GM18502 (cell line): Measurements from ENCODE around the gene RIMBP2.

ENCODE experiments used
- ATAC-seq: cut with Tn5 transposase; IDR thresholded peaks from one replicate; pipeline ENCODE4 v1.9.1; 2021; ENCODE audit warnings: mild to moderate bottlenecking; ENCODE audit not compliant: unreplicated experiment, poor library complexity

The RIMBP2 gene

DNA sequence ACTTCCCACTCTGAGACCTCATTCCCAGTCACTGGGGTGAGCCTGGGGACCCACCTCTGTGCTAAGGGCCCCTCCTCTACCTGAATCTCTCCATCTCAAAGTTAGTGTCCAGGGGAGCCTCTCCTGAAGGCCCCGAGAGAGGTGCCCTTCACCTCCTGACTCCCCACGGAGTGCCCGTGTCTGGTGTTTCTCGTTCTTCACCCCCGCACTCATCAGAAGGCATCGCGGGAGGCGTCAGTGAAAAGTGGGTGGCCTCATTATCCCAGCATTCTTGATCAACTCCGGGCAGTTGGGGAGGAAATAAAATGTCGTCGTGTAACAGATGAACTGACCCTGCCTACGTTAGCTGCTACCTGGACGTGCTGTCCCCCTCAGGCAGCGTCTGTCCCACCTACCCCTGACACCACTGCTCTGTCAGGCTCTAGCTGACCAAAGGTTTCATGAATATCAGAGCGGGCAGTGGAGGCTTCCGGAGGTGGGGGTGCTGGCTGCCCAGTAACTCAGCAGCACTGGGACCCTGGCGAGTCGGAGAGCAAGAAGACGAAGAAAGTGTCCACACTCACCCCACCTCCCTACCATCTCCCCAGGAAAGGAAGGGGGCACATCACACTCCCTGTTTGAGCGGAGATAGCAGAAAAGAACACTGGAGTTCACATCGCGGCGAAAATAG, 275.6 kb downstream of the RIMBP2 start:
- ATAC-seq: no peak

DNA sequence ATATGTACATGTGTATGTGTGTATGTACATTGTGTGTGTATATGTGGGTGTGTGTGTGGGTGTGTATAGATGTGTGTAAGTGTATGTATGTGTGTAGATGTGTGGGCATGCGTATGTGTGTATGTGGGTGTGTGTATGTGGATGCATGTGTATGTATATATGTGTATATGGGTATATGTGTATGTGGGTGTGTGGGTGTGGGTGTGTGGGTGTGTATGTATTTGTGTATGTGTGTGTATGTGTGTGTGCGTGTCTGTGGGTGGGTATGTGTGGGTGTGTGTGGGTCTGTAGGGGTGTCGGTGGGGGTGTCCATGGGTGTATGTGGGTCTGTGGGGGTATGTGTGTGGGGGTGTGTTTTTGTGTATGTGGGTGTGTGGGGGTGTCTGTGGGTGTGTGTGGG, 276.8 kb downstream of the RIMBP2 start:
- ATAC-seq: no peak

DNA sequence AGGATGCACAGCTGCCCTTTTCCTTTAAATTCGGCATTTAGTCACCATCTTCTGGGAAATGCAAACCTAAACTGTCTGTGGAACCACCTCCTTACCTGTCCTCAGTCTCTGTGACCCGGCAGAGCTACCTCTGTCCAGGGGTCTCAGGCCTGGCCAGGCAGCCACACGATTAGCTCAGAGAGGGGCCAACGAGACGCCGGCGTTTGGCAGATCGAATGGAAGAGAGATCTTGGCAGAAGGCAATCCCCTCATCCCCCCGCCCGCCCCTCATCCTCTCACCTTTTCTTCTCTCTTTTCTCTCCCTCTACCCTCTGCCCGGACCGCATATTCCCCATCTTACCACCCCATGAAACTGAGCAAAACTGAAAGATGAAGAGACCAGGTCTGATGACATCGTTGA, 277.4 kb downstream of the RIMBP2 start:
- no peak for ATAC-seq

DNA sequence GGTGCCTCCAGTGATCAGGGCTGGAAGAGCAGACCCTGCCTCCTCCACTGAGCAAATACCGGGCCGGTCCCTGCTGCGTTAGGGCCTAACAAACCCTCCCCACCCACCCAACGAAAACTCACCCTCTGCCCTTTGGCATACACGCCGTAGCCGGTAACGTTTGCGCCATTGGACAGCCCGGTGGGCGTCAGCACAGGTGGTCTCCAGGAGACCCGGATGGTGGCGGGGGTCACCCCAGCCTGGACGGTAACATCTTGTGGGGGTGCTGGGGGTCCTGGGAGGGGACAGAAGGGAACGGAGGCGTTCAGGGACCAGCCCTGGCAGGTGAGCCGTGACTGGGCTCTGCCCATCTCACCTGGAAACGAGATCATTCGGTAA, 277.9 kb downstream of the RIMBP2 start:
- ATAC-seq: no peak

DNA sequence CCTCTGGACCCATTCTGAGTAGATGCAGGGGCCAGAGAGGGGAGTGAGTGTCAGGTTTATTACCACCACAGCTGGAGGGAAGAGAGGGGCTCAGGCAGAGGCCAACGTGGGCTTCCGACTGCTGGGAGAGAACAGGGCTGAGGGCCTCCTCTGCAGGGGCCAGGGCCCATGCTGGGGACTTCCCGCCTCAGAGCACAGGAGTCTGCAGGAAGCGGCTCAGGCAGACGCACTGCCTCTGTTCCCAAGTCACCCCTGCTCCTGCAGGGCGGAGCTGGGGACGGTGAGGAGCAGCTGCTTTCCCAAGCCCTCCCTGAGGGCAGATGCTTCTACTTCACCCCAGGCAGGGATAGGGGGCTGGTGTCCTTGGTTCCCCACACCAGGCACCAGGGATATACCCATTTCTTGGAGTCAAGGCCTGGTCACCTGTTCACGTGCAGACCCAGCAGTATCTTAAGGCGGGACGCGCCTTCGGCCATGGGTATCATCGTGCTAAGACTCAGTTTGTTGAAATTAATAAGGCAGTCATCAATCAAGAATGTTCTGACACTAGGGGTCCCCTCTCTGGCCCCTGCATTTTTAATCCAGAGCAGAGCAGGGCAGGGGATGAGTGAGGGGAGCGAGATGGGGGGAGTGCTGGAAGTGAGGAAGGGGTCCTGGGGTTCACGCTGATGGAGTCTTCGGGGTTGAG, 278.4 kb downstream of the RIMBP2 start:
- no peak for ATAC-seq

DNA sequence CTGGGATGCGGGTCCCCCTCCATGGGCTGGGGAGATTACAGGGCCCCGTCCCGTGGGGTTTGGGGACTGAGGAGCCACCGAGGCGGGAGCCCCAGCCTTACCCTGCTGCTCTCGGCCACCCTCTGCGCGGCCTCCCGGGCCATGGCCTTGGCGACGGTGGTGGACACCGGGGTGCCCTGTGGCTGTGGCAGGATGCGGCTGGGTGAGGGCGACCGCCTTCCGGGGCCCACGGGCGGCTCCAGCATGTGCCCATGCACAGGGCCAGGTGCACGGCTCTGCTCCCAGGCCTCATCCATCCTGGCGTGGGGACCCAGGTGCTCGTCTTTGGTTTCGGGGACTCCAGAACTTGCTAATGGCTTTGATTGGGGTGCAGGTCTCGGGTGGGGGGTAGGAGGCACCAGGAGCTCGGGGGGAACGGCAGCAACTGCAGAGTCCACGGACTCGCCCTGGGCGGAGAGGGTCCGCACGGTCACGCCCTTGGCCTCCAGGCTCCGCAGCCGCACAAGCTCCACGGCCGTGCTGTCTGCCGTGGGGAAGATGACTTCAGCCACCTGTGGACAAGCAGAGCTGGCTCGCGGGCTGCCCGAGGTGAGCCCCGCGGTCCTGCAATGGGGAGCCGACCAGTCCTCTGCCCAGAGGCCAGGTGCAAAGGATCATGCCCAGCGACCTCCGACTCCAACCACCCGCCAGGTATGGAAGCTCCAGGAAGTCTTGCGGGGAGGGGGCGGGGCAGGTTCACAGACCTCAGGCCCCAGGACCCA, 279.2 kb downstream of the RIMBP2 start:
- ATAC-seq: no peak

DNA sequence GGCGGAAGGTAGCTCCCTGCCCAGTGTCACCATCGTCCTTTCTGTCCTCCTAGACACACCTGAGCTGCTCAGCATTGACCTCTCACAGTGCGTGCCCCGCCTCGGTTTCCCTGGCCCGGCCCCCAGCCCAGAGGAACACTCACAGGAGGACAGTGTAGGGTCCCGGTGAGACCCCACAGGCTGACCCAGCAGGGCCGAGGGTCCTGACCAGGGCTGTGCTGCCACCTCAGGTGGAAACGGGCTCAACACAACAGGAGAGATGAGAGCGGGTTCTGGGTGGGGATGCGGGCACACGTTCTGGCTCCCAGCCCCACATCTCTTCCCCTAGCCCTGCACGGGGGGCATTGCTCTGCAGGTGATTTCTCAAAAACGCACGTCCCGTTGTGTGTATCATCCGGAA, 280.3 kb downstream of the RIMBP2 start:
- ATAC-seq: no peak

DNA sequence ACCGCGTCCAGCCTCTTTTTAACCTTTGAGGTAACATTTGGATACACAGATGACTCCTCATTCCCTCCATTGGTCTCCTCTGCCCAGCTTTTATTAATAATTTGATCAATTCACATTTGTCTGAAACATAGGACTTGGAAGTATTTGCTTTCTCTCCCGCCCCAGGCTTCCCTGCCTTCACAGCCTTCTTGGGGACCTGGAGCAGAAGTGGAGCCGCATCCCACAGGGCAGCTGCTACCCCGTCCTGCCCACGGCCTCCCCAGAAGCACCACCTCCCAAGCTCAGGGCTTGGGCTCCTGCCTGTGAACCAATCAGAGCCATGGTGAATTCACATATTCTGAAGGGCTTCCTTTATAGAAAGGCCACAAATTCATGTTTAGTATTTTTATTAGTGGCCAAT, 280.8 kb downstream of the RIMBP2 start:
- ATAC-seq: no peak

DNA sequence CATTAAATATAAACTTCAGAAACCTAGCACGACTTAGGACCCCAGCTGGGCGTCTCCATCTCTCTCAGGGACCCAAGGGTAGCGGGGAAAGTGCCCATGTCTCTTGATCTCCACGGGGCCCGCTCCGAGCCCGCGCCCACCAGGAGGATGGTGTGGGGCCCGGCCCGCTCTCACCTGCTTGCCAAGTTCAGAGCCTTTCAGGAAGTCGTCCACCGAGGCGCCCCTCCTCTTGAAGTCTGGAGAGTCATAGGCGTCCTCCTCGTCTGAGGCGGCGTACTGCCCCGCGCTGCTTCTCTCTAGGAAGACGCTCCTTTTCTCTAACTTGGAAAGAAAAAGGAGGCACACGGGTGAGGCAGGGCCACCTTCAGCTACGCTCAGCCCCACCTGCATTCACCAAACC, 281.5 kb downstream of the RIMBP2 start:
- ATAC-seq: no peak

DNA sequence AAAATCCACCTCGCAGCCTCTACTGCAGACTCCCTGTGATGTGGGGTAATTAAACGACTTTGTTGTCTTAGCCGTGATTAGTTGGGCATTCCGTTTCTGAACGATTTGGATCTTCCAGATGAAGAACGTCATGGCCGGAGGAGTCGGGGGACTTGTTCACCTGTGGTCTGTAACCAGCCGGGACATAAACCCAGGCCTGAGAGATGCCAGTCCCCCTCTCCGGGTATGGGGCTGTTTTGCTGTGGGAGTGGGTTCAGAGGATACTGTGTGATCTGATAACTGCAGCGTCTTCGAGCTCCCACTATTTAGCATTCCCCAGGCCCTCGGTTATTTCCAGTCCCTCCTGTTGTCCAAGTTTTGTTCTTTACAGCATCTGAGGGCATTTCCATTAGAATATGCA, 282.3 kb downstream of the RIMBP2 start:
- no peak for ATAC-seq

DNA sequence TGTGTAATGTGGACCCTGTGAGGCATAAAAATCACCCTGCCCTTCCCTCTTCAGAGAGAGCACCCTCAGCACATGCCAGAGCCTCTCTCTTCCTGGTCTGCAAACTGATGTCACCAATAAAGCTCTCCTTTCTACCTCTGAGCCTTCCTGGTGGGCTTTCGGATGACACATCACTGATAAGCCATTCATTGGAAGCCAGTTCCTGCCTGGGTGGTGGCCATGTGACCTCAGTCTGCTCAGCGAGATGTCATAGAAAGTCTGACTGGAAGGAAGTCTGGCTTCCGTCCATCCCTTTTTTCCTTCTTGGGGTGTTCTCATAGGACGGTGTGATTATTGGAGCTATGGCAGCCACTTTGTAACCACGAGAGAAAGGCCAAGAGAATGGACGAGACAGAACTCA, 282.7 kb downstream of the RIMBP2 start:
- ATAC-seq: no peak

DNA sequence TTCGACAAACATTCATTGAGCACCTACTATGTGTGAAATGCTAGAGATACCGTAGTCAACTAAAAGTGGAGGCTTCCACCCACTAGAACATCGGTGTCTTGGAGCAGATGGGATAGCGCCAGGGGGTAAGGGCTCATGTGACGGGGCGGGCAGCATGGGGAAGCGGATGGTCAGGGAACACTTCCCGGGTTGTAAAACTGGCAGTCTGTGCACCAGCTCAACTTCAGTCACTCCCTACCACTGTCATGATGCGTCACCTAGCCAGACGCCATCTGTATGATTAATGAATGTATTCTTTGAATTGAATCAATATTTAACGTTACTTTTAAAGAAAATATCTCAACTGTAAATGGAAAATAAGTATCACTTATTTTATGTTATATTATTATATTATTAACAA, 284.9 kb downstream of the RIMBP2 start:
- no peak for ATAC-seq

DNA sequence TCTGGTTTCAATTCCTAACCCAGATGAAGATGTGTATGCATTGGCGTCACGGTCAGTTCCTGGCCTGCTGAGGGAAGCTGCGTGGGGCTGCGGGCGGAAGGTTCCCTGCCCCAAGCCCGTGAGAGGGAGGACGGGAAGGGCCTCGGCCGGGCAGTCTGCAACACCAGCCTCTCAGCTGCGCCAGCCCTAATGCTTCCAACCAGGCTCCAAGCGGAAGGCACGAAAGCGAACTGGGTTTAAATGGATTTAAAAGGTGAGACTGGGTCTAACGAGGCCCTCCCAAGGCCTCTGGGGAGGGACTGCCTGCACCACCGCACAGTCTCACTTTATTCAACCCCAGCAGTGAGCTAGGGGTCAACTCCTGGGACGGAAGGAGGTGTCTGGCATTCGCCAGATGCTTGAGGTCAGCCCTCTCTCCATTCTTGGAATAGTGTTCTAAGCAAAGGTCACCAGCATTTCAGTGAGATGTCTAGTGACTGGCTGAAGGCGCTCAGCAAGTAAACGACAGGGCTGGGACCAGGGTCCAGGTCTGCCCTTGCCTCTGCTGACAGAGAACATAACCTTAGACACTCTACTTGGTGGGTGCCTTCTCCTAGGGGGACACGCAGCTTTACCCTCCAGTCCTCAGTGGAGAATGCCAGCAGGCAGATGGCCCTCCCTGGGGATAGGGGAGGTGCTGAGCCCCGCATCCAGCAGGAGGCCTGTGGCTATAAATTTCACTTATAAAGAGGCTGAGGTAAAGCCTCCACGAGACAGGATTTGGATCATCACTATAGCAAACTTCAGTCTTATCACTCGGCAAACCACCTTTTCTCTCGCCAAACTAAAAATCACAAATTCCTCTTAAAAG, 286.2 kb downstream of the RIMBP2 start:
- no peak for ATAC-seq

DNA sequence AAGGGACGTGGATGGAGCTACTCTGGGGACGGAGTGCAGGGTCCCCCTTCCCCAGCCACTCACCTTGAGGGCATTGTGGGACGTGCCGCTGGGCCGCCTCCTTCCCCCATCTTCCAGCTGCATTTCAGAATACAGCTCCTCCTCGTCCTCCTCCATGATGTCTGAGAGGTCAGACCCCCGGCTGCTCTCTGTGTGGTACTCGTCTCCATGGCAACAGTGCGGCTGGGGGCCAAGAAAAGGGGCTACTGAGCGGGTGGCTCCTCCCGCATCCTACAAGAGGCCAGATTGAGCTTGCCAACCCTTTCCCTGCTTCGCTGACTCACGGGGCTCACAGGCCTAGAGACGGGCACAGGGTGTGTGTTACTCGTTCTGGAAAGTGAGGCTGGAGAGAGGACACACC, 288.0 kb downstream of the RIMBP2 start:
- no peak for ATAC-seq

DNA sequence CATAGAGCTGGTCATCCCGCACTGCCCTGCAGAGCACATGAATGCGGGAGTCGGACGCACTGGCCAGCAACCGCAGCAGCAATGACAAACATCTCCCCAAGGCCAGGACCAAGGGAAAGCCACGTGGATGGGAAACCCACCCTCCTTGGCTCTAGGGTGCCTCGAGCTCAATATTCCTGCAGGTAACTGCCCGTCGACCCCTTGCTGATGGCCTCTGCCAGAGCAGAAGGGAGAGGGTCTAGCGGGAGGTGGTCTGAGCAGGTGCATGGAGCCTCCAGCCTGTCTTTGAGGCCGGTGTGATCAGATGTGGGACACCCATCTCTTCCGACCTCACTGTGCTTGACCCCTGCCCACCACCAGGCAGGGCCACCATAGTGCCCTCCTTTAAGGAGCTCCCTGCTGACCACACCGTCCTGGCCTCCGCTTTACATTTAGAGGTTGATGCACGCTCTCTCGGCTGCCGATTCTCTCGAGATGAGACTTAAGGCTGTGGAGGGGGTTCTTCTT, 288.7 kb downstream of the RIMBP2 start:
- no peak for ATAC-seq

DNA sequence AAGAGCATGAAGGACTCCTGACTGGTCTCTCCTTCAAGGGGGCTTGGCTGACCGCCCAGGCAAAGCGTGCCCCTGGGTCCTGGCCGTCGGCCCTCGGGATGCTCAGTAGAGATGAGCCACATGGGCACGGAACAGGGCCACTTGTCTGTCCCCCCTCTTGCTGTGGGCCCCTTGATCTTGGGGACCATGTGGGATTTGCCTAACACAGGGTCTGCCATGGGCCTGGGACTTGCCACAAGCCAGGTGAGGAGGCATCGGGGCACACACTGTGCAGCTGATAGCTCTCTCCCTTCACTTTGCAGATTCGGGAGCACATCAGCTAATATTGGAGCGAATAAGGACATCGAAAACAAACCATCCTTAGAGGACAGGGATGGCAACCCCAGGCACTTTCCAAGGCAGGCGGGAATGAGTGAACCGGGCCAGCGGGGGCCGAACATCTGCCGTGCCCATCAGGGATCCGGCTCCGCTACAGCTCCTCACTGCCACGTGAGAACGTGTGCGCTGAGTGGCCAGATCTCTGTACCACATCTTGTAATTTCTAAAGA, 290.3 kb downstream of the RIMBP2 start:
- no peak for ATAC-seq

DNA sequence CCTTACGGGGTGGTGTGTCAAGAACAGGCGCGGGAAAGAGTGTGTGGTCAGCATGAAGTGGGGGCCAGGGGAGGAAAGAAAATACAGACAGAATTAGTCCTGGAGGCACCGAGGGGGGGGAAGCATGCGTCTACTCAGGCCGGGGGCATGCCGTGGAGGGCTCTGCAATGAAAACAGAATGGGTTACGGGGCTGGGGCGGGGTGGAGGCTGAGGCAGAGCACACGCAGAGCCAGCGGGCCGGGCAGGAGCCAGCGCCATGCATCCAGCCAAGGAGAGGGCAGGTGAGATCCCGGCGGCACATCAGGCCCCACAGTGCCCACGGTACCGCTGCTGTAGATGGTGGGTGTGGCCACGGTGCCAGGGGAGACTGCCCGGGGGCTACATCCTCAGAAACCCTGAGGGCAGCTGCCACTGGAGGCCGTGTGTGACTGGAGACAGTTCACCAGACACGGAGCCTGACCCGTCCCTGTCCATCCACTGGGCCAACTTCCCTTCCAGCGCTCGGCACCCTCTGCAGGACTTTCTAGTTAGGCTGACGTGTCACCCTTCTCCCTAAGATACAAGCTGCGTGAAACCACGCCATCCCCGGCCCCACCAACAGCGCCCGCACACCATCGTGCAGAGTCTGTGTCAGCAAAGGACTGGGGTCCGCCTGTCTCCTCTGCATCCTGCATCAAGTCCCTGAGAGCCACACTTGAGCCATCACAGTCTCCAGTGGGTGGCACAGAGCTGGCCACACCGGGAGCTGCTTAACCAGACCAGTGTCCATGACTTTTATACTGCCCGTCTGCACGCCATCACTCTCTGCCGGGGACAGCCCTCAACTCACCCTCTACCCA, 291.0 kb downstream of the RIMBP2 start:
- ATAC-seq: no peak

DNA sequence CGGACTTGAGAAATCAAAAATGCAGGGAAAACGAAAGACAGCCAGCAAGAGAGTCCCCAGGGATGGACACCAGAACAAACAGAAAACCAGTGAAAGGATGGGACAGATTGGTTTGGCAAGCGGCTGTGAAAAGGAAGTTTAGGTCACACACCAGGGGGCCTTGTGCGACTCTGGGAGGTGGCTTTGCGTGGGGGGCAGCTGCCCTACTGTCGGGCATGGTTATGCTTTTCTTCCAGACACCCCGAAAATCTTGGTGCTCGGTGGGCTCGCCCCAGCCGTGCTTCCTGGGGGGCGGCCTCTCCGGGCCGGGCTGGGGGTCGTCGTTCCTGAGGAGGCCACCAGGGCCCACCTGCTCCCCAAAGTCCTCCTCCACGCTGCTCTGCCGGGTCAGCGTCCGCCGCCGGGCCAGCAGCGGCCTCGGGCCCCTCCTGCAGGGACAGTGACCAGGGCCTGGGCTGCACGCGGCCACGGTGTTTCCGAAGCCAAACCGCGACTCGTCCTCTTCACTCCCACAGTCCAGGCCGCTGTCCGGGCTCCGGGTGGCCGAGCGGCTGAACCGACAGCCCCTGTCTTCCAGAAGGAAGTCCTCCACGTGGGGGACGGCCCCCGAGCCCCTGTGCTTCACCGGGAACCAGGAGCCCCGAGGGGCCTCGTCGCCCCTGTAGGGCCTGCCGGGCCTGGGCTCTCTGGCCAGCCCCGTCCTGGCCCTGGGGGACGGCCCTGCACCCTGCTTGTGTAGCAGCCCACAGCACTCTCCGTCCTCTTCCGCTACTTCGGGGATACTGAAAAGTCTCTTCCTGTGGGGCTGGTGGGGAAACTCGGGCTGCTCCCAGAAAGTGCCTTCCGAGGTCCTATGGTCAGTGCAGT, 291.9 kb downstream of the RIMBP2 start:
- ATAC-seq: no peak
